IMR-90 (cell line): Measurements from ENCODE around the gene CCNJL. TPM values are rescaled to one million over a fixed set of nuclear protein-coding genes. Genes with fewer than 3 reads are reported as not detected.

Experiments used
- ATAC-seq: fragments of 200-7000 bp; cut with Tn5 transposase; 2 replicates; pipeline ENCODE4 v1.9.1; 2020; ENCODE audit warnings: low read depth, mild to moderate bottlenecking, moderate library complexity
- BruUV-seq: library from RNA; stranded (reverse); fragments of 400-500 nt; replicated peaks from 2 replicates; lab custom pipeline; 2021; lab: Mats Ljungman, UMichigan
- CTCF ChIA-PET: fragments of 300-600 bp; formaldehyde crosslinking; extraction: SDS; loops from one replicate; lab custom pipeline; 2021; ENCODE audit warnings: antibody characterized with exemption; lab: Yijun Ruan, JAX
- POLR2A ChIA-PET: fragments of 300-600 bp; sonication (Branson Sonifier 250); formaldehyde crosslinking; loops from one replicate; lab custom pipeline; 2022; ENCODE audit warnings: antibody characterized with exemption; ENCODE audit not compliant: unreplicated experiment; lab: Charles Lee
- DNase-seq: peaks from one replicate; pipeline ENCODE4 v3.0.0; 2013
- H2AFZ ChIP-seq: replicated peaks from 2 replicates; pipeline ENCODE3; 2013; ENCODE audit warnings: low read length, mild to moderate bottlenecking; ENCODE audit not compliant: poor library complexity
- H2AK5ac ChIP-seq: 2 replicates; pipeline ENCODE4 v1.6.1; 2013; ENCODE audit warnings: low read depth, low read length, inconsistent platforms
- H2AK9ac ChIP-seq: replicated peaks from 2 replicates; pipeline ENCODE3; 2013; ENCODE audit warnings: mild to moderate bottlenecking, low read depth, low read length, moderate library complexity; ENCODE audit not compliant: poor library complexity
- H2BK120ac ChIP-seq: 2 replicates; pipeline ENCODE4 v1.6.1; 2013; ENCODE audit warnings: low read depth, low read length, inconsistent platforms
- H2BK15ac ChIP-seq: 3 replicates; pipeline ENCODE4 v1.6.1; 2013; ENCODE audit warnings: low read depth, low read length, inconsistent platforms
- H2BK20ac ChIP-seq: 2 replicates; pipeline ENCODE4 v1.6.1; 2013; ENCODE audit warnings: low read depth, mild to moderate bottlenecking, inconsistent platforms, low read length, moderate library complexity
- H2BK5ac ChIP-seq: 2 replicates; pipeline ENCODE4 v1.6.1; 2013; ENCODE audit warnings: mild to moderate bottlenecking, low read depth, low read length, inconsistent platforms; ENCODE audit not compliant: poor library complexity, severe bottlenecking
- H3K14ac ChIP-seq: replicated peaks from 2 replicates; pipeline ENCODE4 v1.6.1; 2013; ENCODE audit warnings: low read depth, low read length, inconsistent platforms
- H3K18ac ChIP-seq: 2 replicates; pipeline ENCODE4 v1.6.1; 2013; ENCODE audit warnings: low read depth, low read length, control low read depth
- H3K23ac ChIP-seq: 2 replicates; pipeline ENCODE4 v1.6.1; 2013; ENCODE audit warnings: low read depth, low read length, inconsistent platforms
- H3K27ac ChIP-seq: 2 replicates; pipeline ENCODE4 v1.5.1; 2013; ENCODE audit warnings: mild to moderate bottlenecking, control low read depth, low read length; ENCODE audit not compliant: insufficient read depth
- H3K27me3 ChIP-seq: 2 replicates; pipeline ENCODE4 v1.6.1; 2013; ENCODE audit warnings: low read length; ENCODE audit not compliant: control insufficient read depth, insufficient read depth
- H3K36me3 ChIP-seq: 2 replicates; pipeline ENCODE4 v1.6.1; 2013; ENCODE audit warnings: low read length, mixed read lengths; ENCODE audit not compliant: control insufficient read depth, insufficient read depth
- H3K4ac ChIP-seq: 2 replicates; pipeline ENCODE4 v1.6.1; 2013; ENCODE audit warnings: low read depth, low read length, inconsistent platforms
- H3K4me1 ChIP-seq: 2 replicates; pipeline ENCODE4 v1.6.1; 2013; ENCODE audit warnings: low read length, mixed read lengths; ENCODE audit not compliant: control insufficient read depth, insufficient read depth
- H3K4me2 ChIP-seq: 2 replicates; pipeline ENCODE4 v1.6.1; 2013; ENCODE audit warnings: low read depth, mild to moderate bottlenecking, control low read depth, low read length, moderate library complexity
- H3K4me3 ChIP-seq: 2 replicates; pipeline ENCODE4 v1.5.1; 2013; ENCODE audit warnings: low read depth, mild to moderate bottlenecking, control low read depth, low read length, moderate library complexity; ENCODE audit not compliant: insufficient read depth
- H3K56ac ChIP-seq: 2 replicates; pipeline ENCODE4 v1.6.1; 2013; ENCODE audit warnings: low read length, inconsistent platforms; ENCODE audit not compliant: insufficient read depth; ENCODE audit errors: extremely low read depth
- H3K79me1 ChIP-seq, 2 experiments: 2 replicates each; pipeline ENCODE4 v1.6.1; 2013; ENCODE audit warnings: low read length in 2 of 2, inconsistent platforms in 1 of 2, low read depth in 1 of 2
- H3K9ac ChIP-seq: 2 replicates; pipeline ENCODE4 v1.6.1; 2013; ENCODE audit warnings: low read depth, low read length, control low read depth
- H3K9me1 ChIP-seq: 2 replicates; pipeline ENCODE4 v1.6.1; 2013; ENCODE audit warnings: low read length, inconsistent platforms; ENCODE audit not compliant: insufficient read depth
- H3K9me3 ChIP-seq: 2 replicates; pipeline ENCODE4 v1.6.1; 2013; ENCODE audit warnings: low read length; ENCODE audit not compliant: control insufficient read depth, insufficient read depth
- H4K20me1 ChIP-seq: 2 replicates; pipeline ENCODE4 v1.6.1; 2013; ENCODE audit warnings: low read length, inconsistent platforms; ENCODE audit not compliant: insufficient read depth
- H4K5ac ChIP-seq: 2 replicates; pipeline ENCODE4 v1.6.1; 2013; ENCODE audit warnings: mild to moderate bottlenecking, low read depth, low read length, control low read depth
- H4K8ac ChIP-seq, 2 experiments: 2 replicates each; pipeline ENCODE4 v1.6.1; 2013; ENCODE audit warnings: low read depth in 2 of 2, low read length in 2 of 2, control low read depth in 1 of 2, inconsistent platforms in 1 of 2
- H4K91ac ChIP-seq: 2 replicates; pipeline ENCODE4 v1.6.1; 2013; ENCODE audit warnings: low read depth, low read length, inconsistent platforms; ENCODE audit not compliant: insufficient read depth
- BHLHE40 ChIP-seq: fragments of 150-350 bp; IDR thresholded peaks from 2 replicates; pipeline ENCODE4 v1.6.1; 2016; ENCODE audit warnings: mild to moderate bottlenecking, low read depth, low read length
- CEBPB ChIP-seq: IDR thresholded peaks from 2 replicates; pipeline ENCODE4 v1.6.1; 2012; ENCODE audit warnings: low read depth, low read length, improper control_type of control experiment
- ELK1 ChIP-seq: fragments of 150-350 bp; IDR thresholded peaks from 2 replicates; pipeline ENCODE4 v1.6.1; 2016; ENCODE audit warnings: low read depth, mild to moderate bottlenecking, low read length, moderate library complexity, borderline replicate concordance
- MAFK ChIP-seq: IDR thresholded peaks from 2 replicates; pipeline ENCODE4 v1.6.1; 2012; ENCODE audit warnings: low read depth, low read length, improper control_type of control experiment
- MXI1 ChIP-seq: IDR thresholded peaks from 2 replicates; pipeline ENCODE4 v1.6.1; 2012; ENCODE audit warnings: low read depth, mild to moderate bottlenecking, low read length, moderate library complexity, borderline replicate concordance
- RCOR1 ChIP-seq: IDR thresholded peaks from 2 replicates; pipeline ENCODE4 v1.6.1; 2012; ENCODE audit warnings: mild to moderate bottlenecking, low read length, improper control_type of control experiment; ENCODE audit not compliant: insufficient replicate concordance
- WGBS, 2 experiments: methylation state at CpG; one replicate each; pipeline versions ENCODE4 v1.1.5 to v1.1.7; 2013; ENCODE audit warnings: missing lambda C conversion rate in 2 of 2; ENCODE audit not compliant: insufficient read length in 1 of 2; ENCODE audit errors: extremely low coverage in 2 of 2; 5-methylcytosine and 5-hydroxymethylcytosine counted together
- dilution Hi-C: fragments of 300-500 bp; cut with HindIII; formaldehyde crosslinking; loops from one replicate; pipeline ENCODE4 v1.14.3; 2018; ENCODE audit warnings: low sequenced_read_pairs; ENCODE audit not compliant: unreplicated experiment
- in situ Hi-C: fragments of 300-500 bp; cut with MboI; formaldehyde crosslinking; loops from 3 replicates; pipeline ENCODE4 v1.14.3; 2019; ENCODE audit warnings: low sequenced_read_pairs, inconsistent platforms, mixed read lengths
- intact Hi-C: fragments of 100-400 bp; cut with micrococcal nuclease; formaldehyde crosslinking; loops from 2 replicates; pipeline ENCODE4 v1.10.0; 2022
- polyA plus RNA-seq, 3 experiments: library from polyadenylated mRNA; depleted of rRNA; stranded (reverse); fragments of >200 nt; gene quantifications; 2 replicates each; pipeline ENCODE4 v1.2.3, GENCODE V29; 2012; ENCODE audit warnings: low replicate concordance in 1 of 3
- total RNA-seq: library from RNA; depleted of rRNA; stranded (reverse); fragments of >200 nt; gene quantifications from 2 replicates; pipeline ENCODE4 v1.2.3, GENCODE V29; 2012

The CCNJL gene
- total and polyA plus RNA-seq, 2 of the 4 experiments (the other 2 are of a cell fraction), result 2.0 to 3.8 TPM

GRCh38 chr5:160210606-160211005, 101.8 kb downstream of the CCNJL start:
- Histone ChIP-seq H3K4me2 (no peak overlapping the region), H3K4ac (no peak overlapping the region), H4K5ac (no peak overlapping the region), H3K79me1 (no peaks in the 10 kb centered on the region), H3K9me3 (no peaks in the 10 kb centered on the region), H4K8ac (no peak overlapping the region), H2BK120ac (no peak overlapping the region), H2BK20ac (no peak overlapping the region), H3K27me3 (peaks cover 10% of the 10 kb centered on the region), H3K56ac (no peak overlapping the region), H4K20me1 (no peaks in the 10 kb centered on the region), H2AFZ (no peak overlapping the region), H2AK9ac (no peak overlapping the region), H3K36me3 (no peaks in the 10 kb centered on the region), H3K14ac (no peak overlapping the region), H3K27ac (no peak overlapping the region), H3K9me1 (no peaks in the 10 kb centered on the region), H2AK5ac (no peak overlapping the region), H3K18ac (no peak overlapping the region), H3K9ac (no peak overlapping the region), H3K4me1 (no peaks in the 10 kb centered on the region), H3K4me3 (no peak overlapping the region), H4K91ac (no peak overlapping the region), H2BK5ac (no peak overlapping the region), H2BK15ac (no peak overlapping the region), H3K23ac (no peak overlapping the region)
- ATAC-seq (no peak), DNase-seq (no peak)
- dilution Hi-C loops (no loop called here), intact Hi-C loops (no loop called here), in situ Hi-C loops (no loop called here)
- no TSS peak for BruUV-seq
- TF ChIP-seq BHLHE40, result no peak
- no peak for TF ChIP-seq CEBPB
- no peak for TF ChIP-seq MAFK
- TF ChIP-seq MXI1, result no peak
- TF ChIP-seq RCOR1, result no peak
- no peak for TF ChIP-seq ELK1
- ChIA-PET CTCF (no interaction called here), POLR2A (no interaction called here)
- 40% methylated on average over 3 of the region's 9 CpGs; no CpG with 5 or more reads in 1 of the 2 experiments for WGBS, 2 experiments
